ENCODE data around the gene DGKI. TPM values are rescaled to one million over a fixed set of nuclear protein-coding genes. Genes with fewer than 3 reads are reported as not detected.

Gene DGKI
- total RNA-seq, 1 experiment from 2014 or later = 0.15 TPM

GRCh38 chr7:137664846-137665245, 181.9 kb downstream of the DGKI start:
- H3K9me2 ChIP-seq (ENCODE audit: insufficient read depth) = no peaks in the 10 kb centered on the region
- H3K27me3 ChIP-seq (ENCODE audit: insufficient read depth, low read length) = peaks cover 67% of the 10 kb centered on the region
- H3K27ac ChIP-seq (ENCODE audit: low read depth, low read length) = no peak overlapping the region
- TF ChIP-seq CEBPB (IDR thresholded peaks at IDR 0.05; ENCODE audit: low read depth) = no peak
- TF ChIP-seq TCF7L2 (IDR thresholded peaks at IDR 0.05; ENCODE audit: borderline replicate concordance, extremely low read depth, insufficient read depth, insufficient read length) = no peak
- no peak for TF ChIP-seq RAD21 (IDR thresholded peaks at IDR 0.05; ENCODE audit: low read depth)
- TF ChIP-seq, protein P1, sequence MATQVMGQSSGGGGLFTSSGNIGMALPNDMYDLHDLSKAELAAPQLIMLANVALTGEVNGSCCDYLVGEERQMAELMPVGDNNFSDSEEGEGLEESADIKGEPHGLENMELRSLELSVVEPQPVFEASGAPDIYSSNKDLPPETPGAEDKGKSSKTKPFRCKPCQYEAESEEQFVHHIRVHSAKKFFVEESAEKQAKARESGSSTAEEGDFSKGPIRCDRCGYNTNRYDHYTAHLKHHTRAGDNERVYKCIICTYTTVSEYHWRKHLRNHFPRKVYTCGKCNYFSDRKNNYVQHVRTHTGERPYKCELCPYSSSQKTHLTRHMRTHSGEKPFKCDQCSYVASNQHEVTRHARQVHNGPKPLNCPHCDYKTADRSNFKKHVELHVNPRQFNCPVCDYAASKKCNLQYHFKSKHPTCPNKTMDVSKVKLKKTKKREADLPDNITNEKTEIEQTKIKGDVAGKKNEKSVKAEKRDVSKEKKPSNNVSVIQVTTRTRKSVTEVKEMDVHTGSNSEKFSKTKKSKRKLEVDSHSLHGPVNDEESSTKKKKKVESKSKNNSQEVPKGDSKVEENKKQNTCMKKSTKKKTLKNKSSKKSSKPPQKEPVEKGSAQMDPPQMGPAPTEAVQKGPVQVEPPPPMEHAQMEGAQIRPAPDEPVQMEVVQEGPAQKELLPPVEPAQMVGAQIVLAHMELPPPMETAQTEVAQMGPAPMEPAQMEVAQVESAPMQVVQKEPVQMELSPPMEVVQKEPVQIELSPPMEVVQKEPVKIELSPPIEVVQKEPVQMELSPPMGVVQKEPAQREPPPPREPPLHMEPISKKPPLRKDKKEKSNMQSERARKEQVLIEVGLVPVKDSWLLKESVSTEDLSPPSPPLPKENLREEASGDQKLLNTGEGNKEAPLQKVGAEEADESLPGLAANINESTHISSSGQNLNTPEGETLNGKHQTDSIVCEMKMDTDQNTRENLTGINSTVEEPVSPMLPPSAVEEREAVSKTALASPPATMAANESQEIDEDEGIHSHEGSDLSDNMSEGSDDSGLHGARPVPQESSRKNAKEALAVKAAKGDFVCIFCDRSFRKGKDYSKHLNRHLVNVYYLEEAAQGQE (IDR thresholded peaks at IDR 0.05; ENCODE audit: low read depth) = no peak
- TF ChIP-seq SP1 (IDR thresholded peaks at IDR 0.05; ENCODE audit: low read depth) = no peak
- TF ChIP-seq ELF1 (IDR thresholded peaks at IDR 0.05; ENCODE audit: borderline replicate concordance, low read depth) = no peak
- DNase-seq (ENCODE audit: low read depth, low spot score) (no peak), ATAC-seq (no peak)
- no peaks in the 10 kb centered on the region for H3K79me2 ChIP-seq (ENCODE audit: insufficient read depth, low read length)
- POLR2A ChIA-PET = no interaction called here
- H3K36me3 ChIP-seq (ENCODE audit: control insufficient read depth in 1 of 2, insufficient read depth in 2 of 2, low read length in 2 of 2) = no peaks in the 10 kb centered on the region
- no peaks in the 10 kb centered on the region for H3K9me3 ChIP-seq (ENCODE audit: control insufficient read depth in 1 of 2, insufficient read depth in 1 of 2, low read depth in 1 of 2, low read length in 2 of 2)
- BruUV-seq (replicated peaks) = no TSS peak
- H4K20me1 ChIP-seq (ENCODE audit: insufficient read depth) = no peaks in the 10 kb centered on the region
- H3K4me2 ChIP-seq (ENCODE audit: low read length) = no peak overlapping the region
- H2AFZ ChIP-seq (ENCODE audit: low read depth, low read length, poor library complexity, severe bottlenecking) = no peak overlapping the region
- intact Hi-C loops (cut with micrococcal nuclease) = no loop called here
- no peaks in the 10 kb centered on the region for H3K4me1 ChIP-seq (ENCODE audit: control insufficient read depth in 1 of 2, insufficient read depth in 2 of 2, low read length in 2 of 2)
- CTCF ChIA-PET = no interaction called here
- H3K9ac ChIP-seq (ENCODE audit: low read length) = no peak overlapping the region
- RAD21 ChIA-PET (ENCODE audit: low non-redundant PET in 1 of 2, low total read pairs in 2 of 2, uncharacterized antibody in 2 of 2, unreplicated experiment in 2 of 2) = no interaction called here
- H3K4me3 ChIP-seq (replicated peaks in 1 of 2; ENCODE audit: low read depth in 1 of 2, low read length in 2 of 2) = no peak overlapping the region

GRCh38 chr7:137661634-137662033, 185.1 kb downstream of the DGKI start:
- no peaks in the 10 kb centered on the region for H3K36me3 ChIP-seq (ENCODE audit: control insufficient read depth in 1 of 2, insufficient read depth in 2 of 2, low read length in 2 of 2)
- no peaks in the 10 kb centered on the region for H4K20me1 ChIP-seq (ENCODE audit: insufficient read depth)
- ChIA-PET RAD21 (ENCODE audit: low non-redundant PET in 1 of 2, low total read pairs in 2 of 2, uncharacterized antibody in 2 of 2, unreplicated experiment in 2 of 2) (no interaction called here), CTCF (no interaction called here), POLR2A (no interaction called here)
- H3K4me2 ChIP-seq (ENCODE audit: low read length) = no peak overlapping the region
- H3K9me3 ChIP-seq (ENCODE audit: control insufficient read depth in 1 of 2, insufficient read depth in 1 of 2, low read depth in 1 of 2, low read length in 2 of 2) = no peaks in the 10 kb centered on the region
- ATAC-seq = no peak
- no peak for DNase-seq (ENCODE audit: low read depth, low spot score)
- no peak overlapping the region for H3K27ac ChIP-seq (ENCODE audit: low read depth, low read length)
- peaks cover 47% of the 10 kb centered on the region for H3K27me3 ChIP-seq (ENCODE audit: insufficient read depth, low read length)
- no peak overlapping the region for H3K4me3 ChIP-seq (replicated peaks in 1 of 2; ENCODE audit: low read depth in 1 of 2, low read length in 2 of 2)
- H3K4me1 ChIP-seq (ENCODE audit: control insufficient read depth in 1 of 2, insufficient read depth in 2 of 2, low read length in 2 of 2) = no peaks in the 10 kb centered on the region
- H3K79me2 ChIP-seq (ENCODE audit: insufficient read depth, low read length) = no peaks in the 10 kb centered on the region
- no peak overlapping the region for H3K9ac ChIP-seq (ENCODE audit: low read length)
- H2AFZ ChIP-seq (ENCODE audit: low read depth, low read length, poor library complexity, severe bottlenecking) = no peak overlapping the region
- no TSS peak for BruUV-seq (replicated peaks)
- intact Hi-C loops (cut with micrococcal nuclease) = no loop called here
- no peaks in the 10 kb centered on the region for H3K9me2 ChIP-seq (ENCODE audit: insufficient read depth)
- TF ChIP-seq, protein P2, sequence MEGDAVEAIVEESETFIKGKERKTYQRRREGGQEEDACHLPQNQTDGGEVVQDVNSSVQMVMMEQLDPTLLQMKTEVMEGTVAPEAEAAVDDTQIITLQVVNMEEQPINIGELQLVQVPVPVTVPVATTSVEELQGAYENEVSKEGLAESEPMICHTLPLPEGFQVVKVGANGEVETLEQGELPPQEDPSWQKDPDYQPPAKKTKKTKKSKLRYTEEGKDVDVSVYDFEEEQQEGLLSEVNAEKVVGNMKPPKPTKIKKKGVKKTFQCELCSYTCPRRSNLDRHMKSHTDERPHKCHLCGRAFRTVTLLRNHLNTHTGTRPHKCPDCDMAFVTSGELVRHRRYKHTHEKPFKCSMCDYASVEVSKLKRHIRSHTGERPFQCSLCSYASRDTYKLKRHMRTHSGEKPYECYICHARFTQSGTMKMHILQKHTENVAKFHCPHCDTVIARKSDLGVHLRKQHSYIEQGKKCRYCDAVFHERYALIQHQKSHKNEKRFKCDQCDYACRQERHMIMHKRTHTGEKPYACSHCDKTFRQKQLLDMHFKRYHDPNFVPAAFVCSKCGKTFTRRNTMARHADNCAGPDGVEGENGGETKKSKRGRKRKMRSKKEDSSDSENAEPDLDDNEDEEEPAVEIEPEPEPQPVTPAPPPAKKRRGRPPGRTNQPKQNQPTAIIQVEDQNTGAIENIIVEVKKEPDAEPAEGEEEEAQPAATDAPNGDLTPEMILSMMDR (IDR thresholded peaks at IDR 0.05 in 2 of 3, conservative IDR thresholded peaks at IDR 0.05 in 1 of 3; ENCODE audit: borderline replicate concordance in 1 of 3, insufficient read depth in 1 of 3, low read depth in 2 of 3, low read length in 2 of 3) = no peak
- TF ChIP-seq ZNF274 (IDR thresholded peaks at IDR 0.05; ENCODE audit: low read depth, low read length) (no peak), RAD21 (IDR thresholded peaks at IDR 0.05; ENCODE audit: low read depth) (no peak), SIN3A (IDR thresholded peaks at IDR 0.05; ENCODE audit: low read depth) (no peak), EGR1 (IDR thresholded peaks at IDR 0.05; ENCODE audit: low read depth) (no peak), YY1 (IDR thresholded peaks at IDR 0.05; ENCODE audit: extremely low read depth, insufficient replicate concordance, low read depth, low read length) (no peak), CEBPB (IDR thresholded peaks at IDR 0.05; ENCODE audit: low read depth) (no peak), EZH2 (IDR thresholded peaks at IDR 0.05) (no peak)
- TF ChIP-seq, protein P3, sequence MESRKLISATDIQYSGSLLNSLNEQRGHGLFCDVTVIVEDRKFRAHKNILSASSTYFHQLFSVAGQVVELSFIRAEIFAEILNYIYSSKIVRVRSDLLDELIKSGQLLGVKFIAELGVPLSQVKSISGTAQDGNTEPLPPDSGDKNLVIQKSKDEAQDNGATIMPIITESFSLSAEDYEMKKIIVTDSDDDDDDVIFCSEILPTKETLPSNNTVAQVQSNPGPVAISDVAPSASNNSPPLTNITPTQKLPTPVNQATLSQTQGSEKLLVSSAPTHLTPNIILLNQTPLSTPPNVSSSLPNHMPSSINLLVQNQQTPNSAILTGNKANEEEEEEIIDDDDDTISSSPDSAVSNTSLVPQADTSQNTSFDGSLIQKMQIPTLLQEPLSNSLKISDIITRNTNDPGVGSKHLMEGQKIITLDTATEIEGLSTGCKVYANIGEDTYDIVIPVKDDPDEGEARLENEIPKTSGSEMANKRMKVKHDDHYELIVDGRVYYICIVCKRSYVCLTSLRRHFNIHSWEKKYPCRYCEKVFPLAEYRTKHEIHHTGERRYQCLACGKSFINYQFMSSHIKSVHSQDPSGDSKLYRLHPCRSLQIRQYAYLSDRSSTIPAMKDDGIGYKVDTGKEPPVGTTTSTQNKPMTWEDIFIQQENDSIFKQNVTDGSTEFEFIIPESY (IDR thresholded peaks at IDR 0.05; ENCODE audit: extremely low read depth, insufficient replicate concordance, low read length) = no peak

Measured in HCT116 (cell line).